ENCODE results near the gene OSR1. TPM values are rescaled to one million over a fixed set of nuclear protein-coding genes. Genes with fewer than 3 reads are reported as not detected.

Gene OSR1
- total and polyA plus RNA-seq, 2 of the 4 experiments (the other 2 are of a cell fraction): 12.4 to 48.0 TPM

DNA sequence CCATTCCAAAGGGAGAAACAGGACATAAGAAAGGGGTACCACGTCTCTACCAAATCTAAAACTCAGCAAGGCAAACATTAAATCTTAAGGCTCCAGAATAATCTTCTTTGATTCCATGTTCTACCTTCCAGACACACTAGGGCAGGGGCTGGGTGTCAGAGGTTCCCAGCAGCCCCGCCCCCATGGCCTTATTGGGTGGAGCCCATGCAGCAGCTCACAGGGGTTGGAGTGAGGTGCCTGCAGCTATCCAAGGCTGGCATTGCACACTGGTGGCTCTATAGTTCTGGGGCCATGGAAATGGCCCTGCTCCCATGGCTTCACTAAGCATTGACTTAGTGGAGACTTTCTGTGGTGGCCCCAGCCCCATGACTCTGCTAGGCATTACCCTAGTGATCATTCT, 14.9 kb upstream of the OSR1 start:
- H3K18ac ChIP-seq (ENCODE audit: low read depth, low read length): no peak overlapping the region
- no peak overlapping the region for H4K91ac ChIP-seq (ENCODE audit: insufficient read depth, low read depth, low read length)
- CTCF ChIA-PET: no interaction called here
- H3K14ac ChIP-seq (replicated peaks; ENCODE audit: low read depth, low read length): no peak overlapping the region
- H4K20me1 ChIP-seq (ENCODE audit: insufficient read depth, low read length): no peaks in the 10 kb centered on the region
- H2BK15ac ChIP-seq (ENCODE audit: low read depth, low read length): no peak overlapping the region
- in situ Hi-C loops (cut with MboI; ENCODE audit: low sequenced_read_pairs) (loop anchor here (10.0 kb wide), 1 partner anchor 301 kb away; no protein-coding TSS in a partner anchor), intact Hi-C loops (cut with micrococcal nuclease) (no loop called here), dilution Hi-C loops (cut with HindIII; ENCODE audit: low sequenced_read_pairs, unreplicated experiment) (no loop called here)
- H3K4me1 ChIP-seq (ENCODE audit: control insufficient read depth, insufficient read depth, low read length): no peaks in the 10 kb centered on the region
- POLR2A ChIA-PET (ENCODE audit: unreplicated experiment): no interaction called here
- no peak overlapping the region for H2BK5ac ChIP-seq (ENCODE audit: low read depth, low read length, poor library complexity, severe bottlenecking)
- no peaks in the 10 kb centered on the region for H3K79me1 ChIP-seq (ENCODE audit: low read depth in 1 of 2, low read length in 2 of 2)
- no peak for DNase-seq
- TF ChIP-seq RAD21 (IDR thresholded peaks at IDR 0.05; ENCODE audit: low read length) (no peak), RCOR1 (IDR thresholded peaks at IDR 0.05; ENCODE audit: insufficient replicate concordance, low read length) (no peak), CHD1 (IDR thresholded peaks at IDR 0.05; ENCODE audit: low read depth, low read length) (no peak), SMC3 (IDR thresholded peaks at IDR 0.05; ENCODE audit: low read depth, low read length) (no peak)
- TF ChIP-seq, protein P1, sequence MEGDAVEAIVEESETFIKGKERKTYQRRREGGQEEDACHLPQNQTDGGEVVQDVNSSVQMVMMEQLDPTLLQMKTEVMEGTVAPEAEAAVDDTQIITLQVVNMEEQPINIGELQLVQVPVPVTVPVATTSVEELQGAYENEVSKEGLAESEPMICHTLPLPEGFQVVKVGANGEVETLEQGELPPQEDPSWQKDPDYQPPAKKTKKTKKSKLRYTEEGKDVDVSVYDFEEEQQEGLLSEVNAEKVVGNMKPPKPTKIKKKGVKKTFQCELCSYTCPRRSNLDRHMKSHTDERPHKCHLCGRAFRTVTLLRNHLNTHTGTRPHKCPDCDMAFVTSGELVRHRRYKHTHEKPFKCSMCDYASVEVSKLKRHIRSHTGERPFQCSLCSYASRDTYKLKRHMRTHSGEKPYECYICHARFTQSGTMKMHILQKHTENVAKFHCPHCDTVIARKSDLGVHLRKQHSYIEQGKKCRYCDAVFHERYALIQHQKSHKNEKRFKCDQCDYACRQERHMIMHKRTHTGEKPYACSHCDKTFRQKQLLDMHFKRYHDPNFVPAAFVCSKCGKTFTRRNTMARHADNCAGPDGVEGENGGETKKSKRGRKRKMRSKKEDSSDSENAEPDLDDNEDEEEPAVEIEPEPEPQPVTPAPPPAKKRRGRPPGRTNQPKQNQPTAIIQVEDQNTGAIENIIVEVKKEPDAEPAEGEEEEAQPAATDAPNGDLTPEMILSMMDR (conservative IDR thresholded peaks at IDR 0.05; ENCODE audit: low read depth, low read length): no peak
- BruUV-seq (replicated peaks): no TSS peak
- no peak overlapping the region for H2AK5ac ChIP-seq (ENCODE audit: low read depth, low read length)
- H3K9ac ChIP-seq (ENCODE audit: low read depth, low read length): no peak overlapping the region
- no peak for ATAC-seq (ENCODE audit: low read depth)
- no peak overlapping the region for H3K4me2 ChIP-seq (ENCODE audit: low read depth, low read length)
- H3K36me3 ChIP-seq (ENCODE audit: control insufficient read depth, insufficient read depth, low read length): no peaks in the 10 kb centered on the region
- no peak overlapping the region for H3K56ac ChIP-seq (ENCODE audit: extremely low read depth, insufficient read depth, low read length)
- no peak overlapping the region for H2BK120ac ChIP-seq (ENCODE audit: low read depth, low read length)
- H4K8ac ChIP-seq (ENCODE audit: low read depth in 2 of 2, low read length in 2 of 2): no peak overlapping the region
- H4K5ac ChIP-seq (ENCODE audit: low read depth, low read length): no peak overlapping the region
- H3K4ac ChIP-seq (ENCODE audit: low read depth, low read length): no peak overlapping the region
- peaks cover 4% of the 10 kb centered on the region for H3K9me3 ChIP-seq (ENCODE audit: control insufficient read depth, insufficient read depth, low read length)
- H3K27ac ChIP-seq (ENCODE audit: insufficient read depth, low read length): no peak overlapping the region
- H2BK20ac ChIP-seq (ENCODE audit: low read depth, low read length): no peak overlapping the region
- H3K4me3 ChIP-seq (ENCODE audit: insufficient read depth, low read depth, low read length): no peak overlapping the region
- H2AK9ac ChIP-seq (replicated peaks; ENCODE audit: low read depth, low read length, poor library complexity): no peak overlapping the region
- no peak overlapping the region for H2AFZ ChIP-seq (replicated peaks; ENCODE audit: low read length, poor library complexity)
- 60% methylated on average over 1 of the region's 2 CpGs; no CpG with 5 or more reads in 1 of the 2 experiments for WGBS, 2 experiments (ENCODE audit: extremely low coverage in 2 of 2, insufficient read length in 1 of 2)
- H3K27me3 ChIP-seq (ENCODE audit: control insufficient read depth, insufficient read depth, low read length): peaks cover 30% of the 10 kb centered on the region
- no peak overlapping the region for H3K23ac ChIP-seq (ENCODE audit: low read depth, low read length)
- H3K9me1 ChIP-seq (ENCODE audit: insufficient read depth, low read length): no peaks in the 10 kb centered on the region

All from IMR-90 (cell line).